Astrocyte (in vitro differentiated cells and primary cell): ENCODE measurements around the gene PLIN4.

Source experiments
- CTCF ChIP-seq: IDR thresholded peaks from 2 replicates; pipeline ENCODE4 v1.5.1; 2011; ENCODE audit warnings: low read depth, mild to moderate bottlenecking, inconsistent platforms, low read length, moderate library complexity; ENCODE audit not compliant: insufficient read depth
- EZH2 ChIP-seq: IDR thresholded peaks from 2 replicates; pipeline ENCODE4 v1.6.1; 2012; ENCODE audit warnings: mild to moderate bottlenecking, low read length, inconsistent platforms; ENCODE audit not compliant: insufficient read depth

GRCh38 chr19:4472174-4472974 lies 45.9 kb downstream of the PLIN4 start, which contains the start of gene HDGFL2:
- TF ChIP-seq CTCF, result no peak
- TF ChIP-seq EZH2, result no peak
